Endothelial cell of umbilical vein (primary cell): ENCODE data around the gene AMFR. TPM values are rescaled to one million over a fixed set of nuclear protein-coding genes. Genes with fewer than 3 reads are reported as not detected.

Source experiments
- BruUV-seq: library from RNA; stranded (reverse); fragments of 400-500 nt; replicated peaks from 2 replicates; lab custom pipeline; 2021; lab: Mats Ljungman, UMichigan
- CTCF ChIA-PET: fragments of 300-600, 350-600 bp; sonication (Branson Sonifier 250); formaldehyde crosslinking; loops from one replicate; lab custom pipeline; 2021; ENCODE audit warnings: antibody characterized with exemption, inconsistent platforms; lab: Charles Lee
- POLR2A ChIA-PET: fragments of 300-600, 350-600 bp; sonication (Branson Sonifier 250); formaldehyde crosslinking; loops from one replicate; lab custom pipeline; 2021; ENCODE audit warnings: antibody characterized with exemption, inconsistent platforms; lab: Charles Lee
- DNase-seq: peaks from one replicate; pipeline ENCODE4 v3.0.0-alpha.2; 2011; ENCODE audit warnings: low read depth, low spot score
- FAIRE-seq: peaks from 2 replicates; lab custom pipeline; 2011; peaks lifted over from hg19 to GRCh38; lab: Jason Lieb, UNC
- H2AFZ ChIP-seq: 2 replicates; pipeline ENCODE4 v1.6.0; 2012; ENCODE audit warnings: low read depth, low read length, control low read depth, inconsistent platforms
- H3K27ac ChIP-seq: 2 replicates; pipeline ENCODE4 v1.5.1; 2011; ENCODE audit warnings: low read depth, mild to moderate bottlenecking, control low read depth, low read length, moderate library complexity; ENCODE audit not compliant: insufficient read depth
- H3K27me3 ChIP-seq, 2 experiments: 2 replicates each; pipeline versions ENCODE4 v1.6.0 to v1.6.1; 2011; ENCODE audit warnings: low read length in 2 of 2, mixed read lengths in 1 of 2; ENCODE audit not compliant: control insufficient read depth in 2 of 2, insufficient read depth in 2 of 2
- H3K36me3 ChIP-seq, 2 experiments: 2 replicates in 1 of 2; 3 replicates in 1 of 2; pipeline ENCODE4 v1.5.1; 2011; ENCODE audit warnings: low read length in 2 of 2, mild to moderate bottlenecking in 1 of 2, moderate library complexity in 1 of 2; ENCODE audit not compliant: control insufficient read depth in 2 of 2, insufficient read depth in 2 of 2; ENCODE audit errors: extremely low read depth in 1 of 2
- H3K4me1 ChIP-seq: 3 replicates; pipeline ENCODE4 v1.5.1; 2011; ENCODE audit warnings: mild to moderate bottlenecking, low read length; ENCODE audit not compliant: control insufficient read depth, insufficient read depth; ENCODE audit errors: extremely low read depth
- H3K4me2 ChIP-seq: 2 replicates; pipeline ENCODE4 v1.6.1; 2011; ENCODE audit warnings: low read length, control low read depth, mixed read lengths; ENCODE audit not compliant: insufficient read depth
- H3K4me3 ChIP-seq, 3 experiments: fragments of 200-600 bp in 1 of 3; sonication (generic), shearing (Covaris generic) in 1 of 3; replicated peaks in 1 of 3; 2 replicates each; pipeline ENCODE4 v1.5.1; 2011 to 2016; ENCODE audit warnings: control low read depth in 3 of 3, low read length in 3 of 3, mild to moderate bottlenecking in 2 of 3, inconsistent platforms in 1 of 3, low read depth in 1 of 3, moderate library complexity in 1 of 3; ENCODE audit not compliant: insufficient read depth in 1 of 3
- H3K79me2 ChIP-seq: 2 replicates; pipeline ENCODE4 v1.6.0; 2012; ENCODE audit warnings: low read length, inconsistent platforms; ENCODE audit not compliant: control insufficient read depth, insufficient read depth
- H3K9ac ChIP-seq: replicated peaks from 2 replicates; pipeline ENCODE3; 2011; ENCODE audit warnings: low read length, control low read depth; ENCODE audit not compliant: insufficient read depth; ENCODE audit errors: extremely low read depth
- H3K9me1 ChIP-seq: replicated peaks from 3 replicates; pipeline ENCODE4 v1.6.0; 2011; ENCODE audit warnings: mild to moderate bottlenecking, low read length; ENCODE audit not compliant: control insufficient read depth, insufficient read depth; ENCODE audit errors: extremely low read depth
- H3K9me3 ChIP-seq: replicated peaks from 2 replicates; pipeline ENCODE4 v1.5.1; 2012; ENCODE audit warnings: low read length, inconsistent platforms; ENCODE audit not compliant: control insufficient read depth, insufficient read depth
- H4K20me1 ChIP-seq: replicated peaks from 2 replicates; pipeline ENCODE3; 2011; ENCODE audit warnings: mild to moderate bottlenecking, low read length; ENCODE audit not compliant: control insufficient read depth, insufficient read depth; ENCODE audit errors: extremely low read depth
- CTCF ChIP-seq, 2 donors: IDR thresholded peaks; 1 replicate in 1 of 2; 2 replicates in 1 of 2; pipeline ENCODE4 v1.5.1; 2011; ENCODE audit warnings: low read length in 2 of 2, mild to moderate bottlenecking in 2 of 2, moderate library complexity in 2 of 2, control low read depth in 1 of 2, inconsistent platforms in 1 of 2, low read depth in 1 of 2; ENCODE audit not compliant: insufficient read depth in 1 of 2; ENCODE audit errors: extremely low read depth in 1 of 2
- EZH2 ChIP-seq: IDR thresholded peaks from 2 replicates; pipeline ENCODE4 v1.6.1; 2012; ENCODE audit warnings: borderline replicate concordance, low read depth, mild to moderate bottlenecking, moderate library complexity, low read length, inconsistent platforms; ENCODE audit not compliant: severe bottlenecking
- FOS ChIP-seq: IDR thresholded peaks from 2 replicates; pipeline ENCODE4 v1.6.1; 2011; ENCODE audit warnings: mild to moderate bottlenecking, low read length, moderate library complexity, borderline replicate concordance; ENCODE audit not compliant: insufficient read depth
- GATA2 ChIP-seq: IDR thresholded peaks from 2 replicates; pipeline ENCODE4 v1.7.0; 2011; ENCODE audit warnings: low read depth, mild to moderate bottlenecking, moderate library complexity, mixed read lengths, low read length; ENCODE audit not compliant: insufficient read length, insufficient read depth
- JUN ChIP-seq: IDR thresholded peaks from 2 replicates; pipeline ENCODE4 v1.6.1; 2011; ENCODE audit warnings: borderline replicate concordance, low read depth; ENCODE audit not compliant: insufficient read length, insufficient read depth
- MYC ChIP-seq: IDR thresholded peaks from one replicate; pipeline ENCODE4 v1.6.1; 2011; ENCODE audit warnings: mild to moderate bottlenecking, low read depth, low read length
- POLR2A ChIP-seq: IDR thresholded peaks from 2 replicates; pipeline ENCODE4 v1.6.1; 2012; ENCODE audit warnings: low read depth, mild to moderate bottlenecking, control low read depth, low read length
- POLR2AphosphoS5 ChIP-seq: IDR thresholded peaks from 2 replicates; pipeline ENCODE4 v1.6.1; 2012; ENCODE audit warnings: low read depth, mild to moderate bottlenecking, control low read depth, low read length, moderate library complexity; ENCODE audit not compliant: insufficient read depth
- dilution Hi-C: fragments of 300-500 bp; cut with MboI; formaldehyde crosslinking; loops from one replicate; pipeline ENCODE4 v1.15.0; 2019; ENCODE audit warnings: low sequenced_read_pairs; ENCODE audit not compliant: extremely low pct_ligation_motif_present
- intact Hi-C: fragments of 100-400 bp; cut with micrococcal nuclease; formaldehyde crosslinking; loops from one replicate; pipeline ENCODE4 v1.10.0; 2022
- polyA plus RNA-seq, 4 experiments: library from polyadenylated mRNA; depleted of rRNA in 3 of 4; stranded (reverse) in 3 of 4; unstranded in 1 of 4; fragments of >200 nt; gene quantifications; 2 replicates each; pipeline versions ENCODE4 v1.2.1 to v1.2.3, GENCODE V29; 2011 to 2012; ENCODE audit warnings: missing spikeins in 1 of 4
- total RNA-seq: library from RNA; stranded (reverse); gene quantifications from 2 replicates; pipeline ENCODE4 v1.2.3, GENCODE V29; 2021
- TF ChIP-seq, protein P1 (sequence below): IDR thresholded peaks from 2 replicates; pipeline ENCODE4 v1.6.1; 2011; ENCODE audit not compliant: insufficient read depth, insufficient read length

AMFR gene
- total and polyA plus RNA-seq, 2 donors (not counting 3 experiments of a cell fraction or from before 2014, with no cell fraction given) = 66.5 to 71.7 TPM

DNA sequence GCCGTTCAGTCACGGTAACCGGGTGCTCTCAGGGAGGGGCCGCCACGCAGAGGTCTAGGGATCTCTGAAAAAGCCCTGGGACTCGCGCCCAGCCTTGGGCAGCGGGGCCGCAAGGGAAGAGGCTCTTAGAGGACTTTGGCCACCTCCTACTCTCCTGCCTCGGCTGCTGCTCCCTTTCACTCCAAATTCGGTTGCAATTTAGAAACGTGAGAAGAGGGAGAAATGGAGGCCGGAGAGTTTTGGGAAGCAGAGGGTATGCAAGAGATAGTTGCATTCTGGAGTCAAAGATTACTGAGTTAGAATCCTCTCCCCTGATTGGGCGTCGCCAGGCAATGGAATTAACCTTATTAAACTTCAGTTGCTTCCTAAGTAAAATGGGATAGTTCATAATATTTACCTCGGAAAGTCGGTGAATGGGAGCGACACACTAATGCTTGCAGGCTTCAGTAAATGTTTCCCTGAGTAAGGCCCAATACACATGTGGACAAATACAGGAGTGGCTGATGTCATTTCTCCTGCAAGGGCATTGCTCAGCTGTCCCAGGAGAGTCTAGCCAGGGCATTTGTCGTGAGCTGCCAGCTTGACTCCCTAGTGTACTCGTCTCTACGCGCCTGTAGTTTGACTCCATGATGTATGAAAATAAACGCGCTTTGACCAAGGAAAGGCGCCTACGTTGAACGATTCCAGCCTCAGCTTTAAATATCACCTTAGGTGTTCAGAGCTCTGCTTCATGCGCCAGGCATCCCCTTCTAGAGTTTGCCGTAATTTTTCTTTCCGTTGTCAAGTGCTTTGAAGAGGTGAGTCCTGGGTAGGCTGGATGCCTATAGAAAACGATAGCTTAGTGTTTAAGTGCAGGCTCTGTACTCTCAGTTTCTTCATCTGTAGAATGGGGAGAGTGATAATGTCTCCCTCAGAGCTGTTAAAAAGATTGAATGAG lies 26.7 kb upstream of the AMFR start:
- peak overlapping the region; percentile 50 for H3K27ac ChIP-seq
- dilution Hi-C loops (no loop called here), intact Hi-C loops (loop anchor here (1.0 to 2.0 kb wide), 3 partner anchors 27 to 155 kb away; partner anchors contain the start of gene AMFR)
- H3K9ac ChIP-seq = peak overlapping the region; percentile 78
- BruUV-seq = TSS peak; percentile 43
- peak overlapping the region; percentile 51 for H2AFZ ChIP-seq
- POLR2A ChIA-PET = no interaction called here
- peak overlapping the region; percentile 81 for H3K4me2 ChIP-seq
- H3K9me3 ChIP-seq = no peaks in the 10 kb centered on the region
- H3K27me3 ChIP-seq = no peaks in the 10 kb centered on the region
- CTCF ChIA-PET = interaction anchor here (0.7 to 1.6 kb wide), 6 partner anchors 8 to 149 kb away, joined by 3 to 4 read pairs (median 3); no protein-coding TSS in a partner anchor
- H3K4me1 ChIP-seq = peaks cover 29% of the 10 kb centered on the region
- H3K36me3 ChIP-seq = peaks cover 0 to 15% of the 10 kb centered on the region in 2 experiments
- H3K9me1 ChIP-seq = no peaks in the 10 kb centered on the region
- FAIRE-seq = no peak
- TF ChIP-seq EZH2 (no peak), POLR2A (no peak), CTCF (IDR thresholded peaks at IDR 0.05; ENCODE audit: extremely low read depth in 1 of 2, insufficient read depth in 1 of 2, low read depth in 1 of 2, low read length in 2 of 2) (no peak), FOS (no peak), POLR2AphosphoS5 (no peak), MYC (no peak), GATA2 (no peak), JUN (no peak)
- TF ChIP-seq, protein P1, sequence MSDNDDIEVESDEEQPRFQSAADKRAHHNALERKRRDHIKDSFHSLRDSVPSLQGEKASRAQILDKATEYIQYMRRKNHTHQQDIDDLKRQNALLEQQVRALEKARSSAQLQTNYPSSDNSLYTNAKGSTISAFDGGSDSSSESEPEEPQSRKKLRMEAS = no peak
- peaks cover 63% of the 10 kb centered on the region for H3K79me2 ChIP-seq
- peak; percentile 54 for DNase-seq
- H4K20me1 ChIP-seq = no peaks in the 10 kb centered on the region
- H3K4me3 ChIP-seq = peak overlapping the region; percentile 80 to 99 (median 84)
